ENCODE data around the gene PRCC.

Gene PRCC

GRCh38 chr1:156805766-156806511 is 38.6 kb downstream of the PRCC start:
- Histone ChIP-seq H3K9me3 (ENCODE audit: severe bottlenecking) (no peaks in the 10 kb centered on the region), H3K27ac (peak overlapping the region; percentile 96), H3K4me3 (ENCODE audit: low read depth, low read length) (no peak overlapping the region), H3K27me3 (ENCODE audit: insufficient read depth, low read depth, severe bottlenecking) (no peaks in the 10 kb centered on the region), H3K36me3 (peaks cover 74% of the 10 kb centered on the region)
- no peak for DNase-seq
- TF ChIP-seq CTCF (IDR thresholded peaks at IDR 0.05; ENCODE audit: low read depth, low read length) = no peak

- Histone ChIP-seq H3K4me3 (ENCODE audit: low read depth, low read length) (no peak overlapping the region), H3K27ac (peak overlapping the region; percentile 96), H3K27me3 (ENCODE audit: insufficient read depth, low read depth, severe bottlenecking) (no peaks in the 10 kb centered on the region), H3K9me3 (ENCODE audit: severe bottlenecking) (no peaks in the 10 kb centered on the region), H3K36me3 (peaks cover 69% of the 10 kb centered on the region)
- no peak for DNase-seq
- no peak for TF ChIP-seq CTCF (IDR thresholded peaks at IDR 0.05; ENCODE audit: low read depth, low read length)
Measured at GRCh38 chr1:156806512-156807440, 39.4 kb downstream of the PRCC start.

- peak overlapping the region; percentile 66 for H3K27ac ChIP-seq
Measured at GRCh38 chr1:156807627-156808026, 40.3 kb downstream of the PRCC start.

GRCh38 chr1:156808186-156809030 is 41.1 kb downstream of the PRCC start:
- DNase-seq = no peak
- H3K9me3 ChIP-seq (ENCODE audit: severe bottlenecking) = no peaks in the 10 kb centered on the region
- H3K4me3 ChIP-seq (ENCODE audit: low read depth, low read length) = no peak overlapping the region
- peak overlapping the region; percentile 66 for H3K27ac ChIP-seq
- no peaks in the 10 kb centered on the region for H3K27me3 ChIP-seq (ENCODE audit: insufficient read depth, low read depth, severe bottlenecking)
- H3K36me3 ChIP-seq = peaks cover 73% of the 10 kb centered on the region
- no peak for TF ChIP-seq CTCF (IDR thresholded peaks at IDR 0.05; ENCODE audit: low read depth, low read length)

More at GRCh38 chr1:156807627-156808026, 40.3 kb downstream of the PRCC start:
- Histone ChIP-seq H3K9me3 (ENCODE audit: severe bottlenecking) (no peaks in the 10 kb centered on the region), H3K36me3 (peaks cover 69% of the 10 kb centered on the region), H3K27me3 (ENCODE audit: insufficient read depth, low read depth, severe bottlenecking) (no peaks in the 10 kb centered on the region), H3K4me3 (ENCODE audit: low read depth, low read length) (no peak overlapping the region)
- no peak for DNase-seq
- no peak for TF ChIP-seq CTCF (IDR thresholded peaks at IDR 0.05; ENCODE audit: low read depth, low read length)

- peak overlapping the region; percentile 66 for H3K27ac ChIP-seq
- H3K9me3 ChIP-seq (ENCODE audit: severe bottlenecking) = no peaks in the 10 kb centered on the region
- no peaks in the 10 kb centered on the region for H3K27me3 ChIP-seq (ENCODE audit: insufficient read depth, low read depth, severe bottlenecking)
- peaks cover 72% of the 10 kb centered on the region for H3K36me3 ChIP-seq
- H3K4me3 ChIP-seq (ENCODE audit: low read depth, low read length) = no peak overlapping the region; the same call in 1 of the 2 replicates
- TF ChIP-seq CTCF (IDR thresholded peaks at IDR 0.05; ENCODE audit: low read depth, low read length) = no peak
- DNase-seq = peak; percentile 86
Measured at GRCh38 chr1:156809281-156809680, 41.9 kb downstream of the PRCC start.

Measured in WERI-Rb-1 (cell line).